Measurements from ENCODE around the gene GLIPR1. TPM values are rescaled to one million over a fixed set of nuclear protein-coding genes. Genes with fewer than 3 reads are reported as not detected.

GLIPR1 gene
- total and polyA plus RNA-seq, 4 donors = 3.7 to 33.8 (median 19.8) TPM

DNA sequence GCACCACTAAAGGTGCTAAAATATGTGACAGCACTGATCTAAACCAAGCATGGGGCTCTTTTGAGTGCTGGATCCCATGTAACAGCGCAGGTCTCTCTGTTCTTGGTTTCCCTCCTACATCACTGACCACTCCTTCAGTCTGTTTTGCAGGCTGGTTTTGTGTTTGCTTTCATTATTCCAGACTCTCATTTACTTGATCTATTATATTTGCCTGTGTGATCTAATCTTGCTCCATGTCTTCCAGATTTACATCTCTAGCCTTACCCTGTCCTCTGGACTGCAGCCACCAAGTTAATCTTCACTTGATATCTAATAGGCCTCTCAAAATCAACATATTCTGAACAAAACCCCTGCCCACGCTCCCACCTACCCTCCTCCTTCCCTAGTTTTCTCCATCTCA is 8.6 kb downstream of the GLIPR1 start:
- Histone ChIP-seq H3K9ac (ENCODE audit: insufficient read depth in 1 of 2, low read length in 2 of 2) (no peak overlapping the region), H3K36me3 (ENCODE audit: control insufficient read depth in 4 of 4, insufficient read depth in 4 of 4, low read length in 4 of 4) (peaks cover 0 to 3% (median under 1%) of the 10 kb centered on the region in 4 donors), H3K27ac (ENCODE audit: low read depth in 1 of 2, low read length in 1 of 2) (no peak overlapping the region), H3K9me3 (ENCODE audit: control insufficient read depth in 4 of 4, insufficient read depth in 3 of 4, low read length in 3 of 4) (no peaks in the 10 kb centered on the region), H3K27me3 (ENCODE audit: control insufficient read depth in 3 of 3, insufficient read depth in 3 of 3, low read length in 2 of 3) (no peaks in the 10 kb centered on the region), H3K4me1 (ENCODE audit: control insufficient read depth in 5 of 5, insufficient read depth in 5 of 5, low read length in 5 of 5) (no peaks in the 10 kb centered on the region), H3K4me3 (no peak overlapping the region)
- ATAC-seq (ENCODE audit: insufficient read depth, low FRiP score) (no peak), DNase-seq (no peak)
- WGBS, 2 donors = 91 to 95% methylated on average over 2 of the region's 2 CpGs
- TF ChIP-seq, protein P1, sequence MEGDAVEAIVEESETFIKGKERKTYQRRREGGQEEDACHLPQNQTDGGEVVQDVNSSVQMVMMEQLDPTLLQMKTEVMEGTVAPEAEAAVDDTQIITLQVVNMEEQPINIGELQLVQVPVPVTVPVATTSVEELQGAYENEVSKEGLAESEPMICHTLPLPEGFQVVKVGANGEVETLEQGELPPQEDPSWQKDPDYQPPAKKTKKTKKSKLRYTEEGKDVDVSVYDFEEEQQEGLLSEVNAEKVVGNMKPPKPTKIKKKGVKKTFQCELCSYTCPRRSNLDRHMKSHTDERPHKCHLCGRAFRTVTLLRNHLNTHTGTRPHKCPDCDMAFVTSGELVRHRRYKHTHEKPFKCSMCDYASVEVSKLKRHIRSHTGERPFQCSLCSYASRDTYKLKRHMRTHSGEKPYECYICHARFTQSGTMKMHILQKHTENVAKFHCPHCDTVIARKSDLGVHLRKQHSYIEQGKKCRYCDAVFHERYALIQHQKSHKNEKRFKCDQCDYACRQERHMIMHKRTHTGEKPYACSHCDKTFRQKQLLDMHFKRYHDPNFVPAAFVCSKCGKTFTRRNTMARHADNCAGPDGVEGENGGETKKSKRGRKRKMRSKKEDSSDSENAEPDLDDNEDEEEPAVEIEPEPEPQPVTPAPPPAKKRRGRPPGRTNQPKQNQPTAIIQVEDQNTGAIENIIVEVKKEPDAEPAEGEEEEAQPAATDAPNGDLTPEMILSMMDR (IDR thresholded peaks at IDR 0.05; ENCODE audit: control extremely low read depth, extremely low read depth) = no peak

DNA sequence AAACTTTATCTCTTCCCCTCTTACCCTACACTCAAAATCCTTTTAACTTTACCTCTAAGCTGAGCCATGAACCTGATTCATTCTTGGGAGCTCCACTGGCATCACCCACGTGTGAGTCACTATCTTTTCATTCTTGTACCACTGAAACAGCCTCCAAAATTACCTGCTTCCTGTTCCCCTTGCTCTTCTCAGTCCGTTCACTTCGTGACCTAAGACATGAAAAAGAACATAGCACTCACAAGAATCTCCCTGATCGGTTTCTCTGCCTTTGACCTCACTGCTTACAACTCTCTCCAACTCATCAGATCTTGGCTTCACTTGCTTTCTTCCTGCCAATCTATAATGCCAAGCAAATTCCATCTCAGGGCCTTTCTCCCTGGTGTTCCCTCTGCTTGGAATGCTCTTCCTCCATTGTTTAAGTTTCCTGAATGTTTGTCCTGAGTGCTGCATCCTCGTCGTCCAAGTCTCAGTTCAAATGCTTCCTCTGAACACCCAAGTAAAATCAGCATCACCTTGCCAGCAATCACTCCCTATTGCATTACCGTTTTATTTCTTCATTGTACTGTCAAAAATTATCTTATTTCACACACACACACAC is 9.2 kb downstream of the GLIPR1 start:
- no peak overlapping the region for H3K27ac ChIP-seq (ENCODE audit: low read depth in 1 of 2, low read length in 1 of 2)
- 53 to 65% methylated on average over 7 of the region's 7 CpGs for WGBS, 2 donors
- no peak overlapping the region for H3K4me3 ChIP-seq
- no peaks in the 10 kb centered on the region for H3K27me3 ChIP-seq (ENCODE audit: control insufficient read depth in 3 of 3, insufficient read depth in 3 of 3, low read length in 2 of 3)
- TF ChIP-seq, protein P1 (IDR thresholded peaks at IDR 0.05; ENCODE audit: control extremely low read depth, extremely low read depth) = no peak
- H3K36me3 ChIP-seq (ENCODE audit: control insufficient read depth in 4 of 4, insufficient read depth in 4 of 4, low read length in 4 of 4) = peaks cover 0 to 3% (median under 1%) of the 10 kb centered on the region in 4 donors
- no peak overlapping the region for H3K9ac ChIP-seq (ENCODE audit: insufficient read depth in 1 of 2, low read length in 2 of 2)
- no peaks in the 10 kb centered on the region for H3K9me3 ChIP-seq (ENCODE audit: control insufficient read depth in 4 of 4, insufficient read depth in 3 of 4, low read length in 3 of 4)
- ATAC-seq (ENCODE audit: insufficient read depth, low FRiP score) (no peak), DNase-seq (no peak)
- no peaks in the 10 kb centered on the region for H3K4me1 ChIP-seq (ENCODE audit: control insufficient read depth in 5 of 5, insufficient read depth in 5 of 5, low read length in 5 of 5)

DNA sequence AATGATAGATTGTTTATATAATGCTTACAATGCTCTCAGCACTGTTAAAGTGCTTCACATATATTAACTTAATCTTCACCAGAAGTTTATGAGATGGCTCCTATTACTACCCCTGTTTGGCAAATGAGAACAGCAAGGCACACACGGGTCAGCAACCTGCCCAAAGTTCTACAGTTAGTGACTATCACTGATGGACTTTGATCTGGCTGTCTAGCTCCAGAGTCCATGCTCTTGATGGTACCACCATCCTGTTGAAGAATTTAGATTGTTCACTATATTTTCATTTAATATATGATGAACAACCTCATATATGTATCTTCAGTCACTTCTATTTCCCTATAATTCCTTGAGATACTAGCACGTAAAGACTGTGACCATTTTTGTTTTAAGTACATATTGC is 10.6 kb downstream of the GLIPR1 start:
- Histone ChIP-seq H3K27me3 (ENCODE audit: control insufficient read depth in 3 of 3, insufficient read depth in 3 of 3, low read length in 2 of 3) (no peaks in the 10 kb centered on the region), H3K36me3 (ENCODE audit: control insufficient read depth in 4 of 4, insufficient read depth in 4 of 4, low read length in 4 of 4) (peaks cover 0 to 4% (median 2%) of the 10 kb centered on the region in 4 donors), H3K4me1 (ENCODE audit: control insufficient read depth in 5 of 5, insufficient read depth in 5 of 5, low read length in 5 of 5) (no peaks in the 10 kb centered on the region), H3K4me3 (no peak overlapping the region), H3K9me3 (ENCODE audit: control insufficient read depth in 4 of 4, insufficient read depth in 3 of 4, low read length in 3 of 4) (no peaks in the 10 kb centered on the region), H3K27ac (ENCODE audit: low read depth in 1 of 2, low read length in 1 of 2) (no peak overlapping the region), H3K9ac (ENCODE audit: insufficient read depth in 1 of 2, low read length in 2 of 2) (no peak overlapping the region)
- no peak for ATAC-seq (ENCODE audit: insufficient read depth, low FRiP score)
- no peak for DNase-seq
- WGBS, 2 donors = 88 to 89% methylated on average over 2 of the region's 2 CpGs
- TF ChIP-seq, protein P1 (IDR thresholded peaks at IDR 0.05; ENCODE audit: control extremely low read depth, extremely low read depth) = no peak

DNA sequence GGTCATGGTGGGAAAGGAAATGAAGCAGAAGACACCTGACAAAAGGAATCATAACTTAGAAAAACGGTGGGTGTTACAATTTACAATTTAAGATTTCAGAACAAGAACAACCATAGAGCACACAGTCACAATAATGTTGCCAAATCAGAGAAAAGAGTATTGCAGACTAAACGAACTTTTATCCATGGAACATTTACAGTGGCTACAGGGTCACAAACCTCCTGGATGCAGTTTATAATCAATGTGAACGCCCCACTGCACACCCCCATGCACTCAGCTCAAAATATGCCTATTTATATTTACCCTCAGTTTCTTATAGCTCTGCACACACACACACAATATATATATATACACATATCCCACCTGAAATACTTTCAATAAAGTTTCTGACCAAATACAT is 22.9 kb downstream of the GLIPR1 start:
- Histone ChIP-seq H3K9me3 (ENCODE audit: control insufficient read depth in 4 of 4, insufficient read depth in 3 of 4, low read length in 3 of 4) (no peaks in the 10 kb centered on the region), H3K4me3 (no peak overlapping the region), H3K36me3 (ENCODE audit: control insufficient read depth in 4 of 4, insufficient read depth in 4 of 4, low read length in 4 of 4) (peaks cover 4 to 41% (median 28%) of the 10 kb centered on the region in 4 donors), H3K9ac (ENCODE audit: insufficient read depth in 1 of 2, low read length in 2 of 2) (no peak overlapping the region), H3K27ac (ENCODE audit: low read depth in 1 of 2, low read length in 1 of 2) (no peak overlapping the region), H3K27me3 (ENCODE audit: control insufficient read depth in 3 of 3, insufficient read depth in 3 of 3, low read length in 2 of 3) (no peaks in the 10 kb centered on the region), H3K4me1 (ENCODE audit: control insufficient read depth in 5 of 5, insufficient read depth in 5 of 5, low read length in 5 of 5) (peaks cover 0 to under 1% (median 0%) of the 10 kb centered on the region in 5 donors)
- WGBS, 2 donors = 70 to 83% methylated on average over 3 of the region's 3 CpGs
- DNase-seq = no peak
- ATAC-seq (ENCODE audit: insufficient read depth, low FRiP score) = no peak
- TF ChIP-seq, protein P1 (IDR thresholded peaks at IDR 0.05; ENCODE audit: control extremely low read depth, extremely low read depth) = no peak

Data from lung (tissue), 12 donors.